Mesenchymal stem cell (in vitro differentiated cells and primary cell): ENCODE measurements around the gene SPATA6L.

Source experiments
- DNase-seq: peaks from one replicate; pipeline ENCODE4 v3.0.0-alpha.2; 2013
- H2AFZ ChIP-seq: one replicate; pipeline ENCODE4 v1.6.1; 2013; ENCODE audit warnings: low read depth, mild to moderate bottlenecking, control low read depth, inconsistent platforms, low read length, moderate library complexity
- H2AK5ac ChIP-seq: 2 replicates; pipeline ENCODE4 v1.6.1; 2013; ENCODE audit warnings: low read length, moderate library complexity, mild to moderate bottlenecking, inconsistent platforms; ENCODE audit not compliant: severe bottlenecking
- H2BK120ac ChIP-seq: one replicate; pipeline ENCODE4 v1.6.1; 2013; ENCODE audit warnings: low read depth, mild to moderate bottlenecking, inconsistent platforms, low read length, moderate library complexity
- H2BK12ac ChIP-seq, 2 experiments: one replicate each; pipeline ENCODE4 v1.6.1; 2013; ENCODE audit warnings: inconsistent platforms in 2 of 2, low read length in 2 of 2, mild to moderate bottlenecking in 2 of 2, moderate library complexity in 2 of 2, control low read depth in 1 of 2
- H2BK15ac ChIP-seq: one replicate; pipeline ENCODE4 v1.6.1; 2013; ENCODE audit warnings: mild to moderate bottlenecking, low read depth, inconsistent platforms; ENCODE audit not compliant: poor library complexity, severe bottlenecking
- H2BK5ac ChIP-seq: 2 replicates; pipeline ENCODE4 v1.6.1; 2013; ENCODE audit warnings: low read depth, mild to moderate bottlenecking, low read length, control low read depth, inconsistent platforms; ENCODE audit not compliant: poor library complexity, severe bottlenecking
- H3K14ac ChIP-seq, 2 experiments: one replicate each; pipeline ENCODE4 v1.6.1; 2013; ENCODE audit warnings: inconsistent platforms in 2 of 2, low read length in 2 of 2, control low read depth in 1 of 2, mild to moderate bottlenecking in 1 of 2, moderate library complexity in 1 of 2
- H3K18ac ChIP-seq, 2 experiments: one replicate each; pipeline ENCODE4 v1.6.1; 2013; ENCODE audit warnings: inconsistent platforms in 2 of 2, low read length in 2 of 2, control low read depth in 1 of 2, low read depth in 1 of 2, mild to moderate bottlenecking in 1 of 2
- H3K23ac ChIP-seq, 2 experiments: one replicate each; pipeline ENCODE4 v1.6.1; 2013; ENCODE audit warnings: inconsistent platforms in 2 of 2, low read length in 2 of 2, mild to moderate bottlenecking in 2 of 2, moderate library complexity in 2 of 2, control low read depth in 1 of 2
- H3K27ac ChIP-seq: 2 replicates; pipeline ENCODE4 v1.5.1; 2013; ENCODE audit warnings: mild to moderate bottlenecking, moderate library complexity, low read length, control low read depth, inconsistent platforms; ENCODE audit not compliant: poor library complexity, severe bottlenecking
- H3K27me3 ChIP-seq, 2 experiments: 2 replicates each; pipeline versions ENCODE4 v1.6.1 to v1.7.0; 2013; ENCODE audit warnings: low read length in 2 of 2, mild to moderate bottlenecking in 2 of 2, moderate library complexity in 2 of 2, control low read depth in 1 of 2, inconsistent platforms in 1 of 2; ENCODE audit not compliant: control insufficient read depth in 1 of 2, insufficient read depth in 1 of 2
- H3K36me3 ChIP-seq, 2 experiments: 2 replicates each; pipeline versions ENCODE4 v1.6.1 to v1.7.0; 2013; ENCODE audit warnings: low read length in 2 of 2, control low read depth in 1 of 2, inconsistent platforms in 1 of 2, low read depth in 1 of 2, mild to moderate bottlenecking in 1 of 2; ENCODE audit not compliant: insufficient read depth in 2 of 2, control insufficient read depth in 1 of 2
- H3K4ac ChIP-seq, 2 experiments: one replicate each; pipeline ENCODE4 v1.6.1; 2013; ENCODE audit warnings: inconsistent platforms in 2 of 2, low read length in 2 of 2, mild to moderate bottlenecking in 2 of 2, moderate library complexity in 2 of 2, control low read depth in 1 of 2, low read depth in 1 of 2
- H3K4me1 ChIP-seq: 2 replicates; pipeline ENCODE4 v1.6.1; 2013; ENCODE audit warnings: low read depth, low read length, control low read depth; ENCODE audit not compliant: control insufficient read depth, insufficient read depth
- H3K4me2 ChIP-seq: 2 replicates; pipeline ENCODE4 v1.6.1; 2013; ENCODE audit warnings: low read length, mild to moderate bottlenecking, inconsistent platforms; ENCODE audit not compliant: poor library complexity, severe bottlenecking
- H3K4me3 ChIP-seq, 2 experiments: 2 replicates each; pipeline versions ENCODE4 v1.5.1 to v1.7.0; 2013; ENCODE audit warnings: low read length in 2 of 2, mild to moderate bottlenecking in 2 of 2, control low read depth in 1 of 2, low read depth in 1 of 2; ENCODE audit not compliant: insufficient read depth in 1 of 2
- H3K79me1 ChIP-seq: replicated peaks from 2 replicates; pipeline ENCODE4 v1.6.1; 2013; ENCODE audit warnings: mild to moderate bottlenecking, control low read depth, low read length, inconsistent platforms; ENCODE audit not compliant: poor library complexity, severe bottlenecking
- H3K9ac ChIP-seq: 2 replicates; pipeline ENCODE4 v1.7.0; 2013; ENCODE audit warnings: mild to moderate bottlenecking, low read length, moderate library complexity
- H3K9me3 ChIP-seq: 2 replicates; pipeline ENCODE4 v1.7.0; 2013; ENCODE audit warnings: mild to moderate bottlenecking, low read length; ENCODE audit not compliant: control insufficient read depth
- H4K8ac ChIP-seq: one replicate; pipeline ENCODE4 v1.6.1; 2013; ENCODE audit warnings: inconsistent platforms, mild to moderate bottlenecking, low read length, moderate library complexity
- H4K91ac ChIP-seq: one replicate; pipeline ENCODE4 v1.6.1; 2013; ENCODE audit warnings: mild to moderate bottlenecking, low read length, inconsistent platforms
- WGBS: methylation state at CpG from one replicate; pipeline ENCODE4 v1.1.7; 2013; ENCODE audit warnings: mixed read lengths; 5-methylcytosine and 5-hydroxymethylcytosine counted together

The SPATA6L gene

DNA sequence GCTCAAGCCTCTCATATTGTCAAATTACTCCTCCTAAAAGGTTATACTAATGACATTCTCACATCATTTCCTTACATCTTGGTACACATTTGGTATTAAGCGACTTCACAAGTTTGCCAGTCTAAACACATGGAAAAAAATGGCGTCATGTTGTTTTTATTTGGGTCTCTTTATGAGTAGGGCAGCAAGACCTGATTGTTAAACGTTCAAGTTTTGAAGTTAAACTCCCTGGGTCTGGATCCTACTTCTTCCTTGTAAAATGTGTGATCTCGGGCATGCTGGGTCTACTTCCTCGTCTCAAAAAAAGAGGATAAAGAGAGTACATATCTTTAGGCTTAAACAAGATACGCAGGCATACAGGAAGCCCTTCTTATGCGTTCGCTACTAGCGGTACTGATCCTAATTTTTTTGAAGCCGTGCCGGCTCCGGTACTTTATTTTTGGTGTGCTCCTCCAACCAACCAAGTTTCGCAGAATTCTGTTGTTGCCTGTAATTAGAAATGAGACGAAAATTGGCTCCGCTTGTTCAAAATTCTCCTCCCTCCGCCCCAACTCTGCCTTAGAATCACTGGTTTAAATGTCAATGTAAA lies 12.5 kb upstream of the SPATA6L start:
- no peaks in the 10 kb centered on the region for H3K9me3 ChIP-seq
- peak overlapping the region; percentile 74 for H2BK5ac ChIP-seq
- no peak overlapping the region for H3K14ac ChIP-seq
- no peak overlapping the region for H3K23ac ChIP-seq
- peaks cover 0 to 8% of the 10 kb centered on the region in 2 experiments for H3K36me3 ChIP-seq
- H3K4ac ChIP-seq = peak overlapping the region in 1 of 2 experiments; percentile 19
- H3K79me1 ChIP-seq = no peaks in the 10 kb centered on the region
- H2AFZ ChIP-seq = peak overlapping the region; percentile 6
- no peak overlapping the region for H4K8ac ChIP-seq
- H3K27me3 ChIP-seq = no peaks in the 10 kb centered on the region
- H3K4me1 ChIP-seq = peaks cover 3% of the 10 kb centered on the region
- peak overlapping the region; percentile 78 for H3K4me2 ChIP-seq
- no peak overlapping the region for H2BK15ac ChIP-seq
- under 1% methylated on average over 12 of the region's 16 CpGs for WGBS
- no peak overlapping the region for H2BK120ac ChIP-seq
- no peak overlapping the region for H4K91ac ChIP-seq
- peak overlapping the region; percentile 97 for H3K9ac ChIP-seq
- peak overlapping the region; percentile 41 to 90 for H3K4me3 ChIP-seq
- H2BK12ac ChIP-seq = no peak overlapping the region
- H2AK5ac ChIP-seq = peak overlapping the region; percentile 63
- peak overlapping the region in 1 of 2 experiments; percentile 34 for H3K18ac ChIP-seq
- peak; percentile 54 for DNase-seq
- H3K27ac ChIP-seq = peak overlapping the region; percentile 89

- no peak overlapping the region for H2AFZ ChIP-seq
- H2BK120ac ChIP-seq = no peak overlapping the region
- no peak overlapping the region for H2BK12ac ChIP-seq
- no peaks in the 10 kb centered on the region for H3K36me3 ChIP-seq
- no peaks in the 10 kb centered on the region for H3K9me3 ChIP-seq
- no peaks in the 10 kb centered on the region for H3K79me1 ChIP-seq
- no peak for DNase-seq
- H3K4me3 ChIP-seq = no peak overlapping the region
- no peak overlapping the region for H3K18ac ChIP-seq
- no peak overlapping the region for H3K14ac ChIP-seq
- H3K27ac ChIP-seq = peak overlapping the region; percentile 93
- no peak overlapping the region for H3K9ac ChIP-seq
- H2BK5ac ChIP-seq = no peak overlapping the region
- H3K4me1 ChIP-seq = peaks cover 3% of the 10 kb centered on the region
- H2AK5ac ChIP-seq = no peak overlapping the region
- H3K4ac ChIP-seq = no peak overlapping the region
- no peaks in the 10 kb centered on the region for H3K27me3 ChIP-seq
- no peak overlapping the region for H3K23ac ChIP-seq
- 90% methylated on average over 3 of the region's 3 CpGs for WGBS
- H4K8ac ChIP-seq = no peak overlapping the region
- H3K4me2 ChIP-seq = no peak overlapping the region
- no peak overlapping the region for H4K91ac ChIP-seq
- no peak overlapping the region for H2BK15ac ChIP-seq
Measured at GRCh38 chr9:4677392-4677791, 11.1 kb upstream of the SPATA6L start.

GRCh38 chr9:4674783-4675182 lies 8.5 kb upstream of the SPATA6L start:
- Histone ChIP-seq H3K27me3 (no peaks in the 10 kb centered on the region), H3K9me3 (no peaks in the 10 kb centered on the region), H3K36me3 (no peaks in the 10 kb centered on the region), H4K91ac (no peak overlapping the region), H2AFZ (no peak overlapping the region), H3K79me1 (no peaks in the 10 kb centered on the region), H2BK12ac (no peak overlapping the region), H3K18ac (no peak overlapping the region), H3K27ac (no peak overlapping the region), H3K23ac (no peak overlapping the region), H3K14ac (no peak overlapping the region), H2BK120ac (no peak overlapping the region), H3K4me1 (peaks cover 3% of the 10 kb centered on the region), H2BK15ac (no peak overlapping the region), H3K4me3 (no peak overlapping the region), H3K9ac (no peak overlapping the region), H4K8ac (no peak overlapping the region), H2BK5ac (no peak overlapping the region), H3K4me2 (no peak overlapping the region), H2AK5ac (no peak overlapping the region), H3K4ac (no peak overlapping the region)
- peak; percentile 70 for DNase-seq

- 93% methylated on average over 1 of the region's 1 CpG for WGBS
Measured at GRCh38 chr9:4671737-4672136, 5.5 kb upstream of the SPATA6L start.

More at GRCh38 chr9:4671737-4672136, 5.5 kb upstream of the SPATA6L start:
- Histone ChIP-seq H2BK5ac (no peak overlapping the region), H4K8ac (no peak overlapping the region), H3K27ac (no peak overlapping the region), H3K79me1 (no peaks in the 10 kb centered on the region), H3K14ac (no peak overlapping the region), H3K27me3 (no peaks in the 10 kb centered on the region), H3K4me2 (no peak overlapping the region), H3K4me3 (no peak overlapping the region), H4K91ac (no peak overlapping the region), H3K9ac (no peak overlapping the region), H3K4ac (no peak overlapping the region), H2BK120ac (no peak overlapping the region), H3K4me1 (peaks cover under 1% of the 10 kb centered on the region), H2BK15ac (no peak overlapping the region), H3K36me3 (no peaks in the 10 kb centered on the region), H2AK5ac (no peak overlapping the region), H2AFZ (no peak overlapping the region), H3K18ac (no peak overlapping the region), H3K23ac (no peak overlapping the region), H3K9me3 (no peaks in the 10 kb centered on the region), H2BK12ac (no peak overlapping the region)
- DNase-seq = no peak
